Measurements from ENCODE around the gene AMPD1. TPM values are rescaled to one million over a fixed set of nuclear protein-coding genes. Genes with fewer than 3 reads are reported as not detected.
A peak's percentile ranks its signal among the peaks of the same experiment; 100 is the strongest.

The AMPD1 gene
- polyA plus RNA-seq, 1 of the 3 experiments (the other 2 are of a cell fraction) = not detected

GRCh38 chr1:114671011-114671938 is 24.1 kb downstream of the AMPD1 start (continued):
- TF ChIP-seq IRF3 (IDR thresholded peaks at IDR 0.05; ENCODE audit: low read depth, low read length) = no peak
- TF ChIP-seq RAD21 (IDR thresholded peaks at IDR 0.05; ENCODE audit: low read length) = peak; percentile 51
- no peak for TF ChIP-seq TCF12 (IDR thresholded peaks at IDR 0.05)
- TF ChIP-seq EP300 (IDR thresholded peaks at IDR 0.05; ENCODE audit: borderline replicate concordance in 1 of 2, low read depth in 1 of 2, low read length in 1 of 2) = no peak
- TF ChIP-seq POLR2AphosphoS5 (IDR thresholded peaks at IDR 0.05; ENCODE audit: low read depth, low read length) = no peak
- no peak for TF ChIP-seq USF2 (IDR thresholded peaks at IDR 0.05; ENCODE audit: borderline replicate concordance, low read depth, low read length)
- TF ChIP-seq YY1 (IDR thresholded peaks at IDR 0.05; ENCODE audit: low read depth) = no peak
- no peak for TF ChIP-seq MXI1 (IDR thresholded peaks at IDR 0.05; ENCODE audit: low read depth, low read length)
- TF ChIP-seq MAX (IDR thresholded peaks at IDR 0.05; ENCODE audit: low read depth) = no peak
- no peak for TF ChIP-seq SIN3A (IDR thresholded peaks at IDR 0.05; ENCODE audit: borderline replicate concordance, low read depth, low read length)
- no peak for TF ChIP-seq JUND (IDR thresholded peaks at IDR 0.05)
- no peak for TF ChIP-seq CHD2 (IDR thresholded peaks at IDR 0.05; ENCODE audit: low read length, partially characterized antibody)
- TF ChIP-seq TAF1 (IDR thresholded peaks at IDR 0.05; ENCODE audit: borderline replicate concordance, low read depth, low read length) = no peak
- TF ChIP-seq NFIC (IDR thresholded peaks at IDR 0.05; ENCODE audit: borderline replicate concordance) = no peak

DNA sequence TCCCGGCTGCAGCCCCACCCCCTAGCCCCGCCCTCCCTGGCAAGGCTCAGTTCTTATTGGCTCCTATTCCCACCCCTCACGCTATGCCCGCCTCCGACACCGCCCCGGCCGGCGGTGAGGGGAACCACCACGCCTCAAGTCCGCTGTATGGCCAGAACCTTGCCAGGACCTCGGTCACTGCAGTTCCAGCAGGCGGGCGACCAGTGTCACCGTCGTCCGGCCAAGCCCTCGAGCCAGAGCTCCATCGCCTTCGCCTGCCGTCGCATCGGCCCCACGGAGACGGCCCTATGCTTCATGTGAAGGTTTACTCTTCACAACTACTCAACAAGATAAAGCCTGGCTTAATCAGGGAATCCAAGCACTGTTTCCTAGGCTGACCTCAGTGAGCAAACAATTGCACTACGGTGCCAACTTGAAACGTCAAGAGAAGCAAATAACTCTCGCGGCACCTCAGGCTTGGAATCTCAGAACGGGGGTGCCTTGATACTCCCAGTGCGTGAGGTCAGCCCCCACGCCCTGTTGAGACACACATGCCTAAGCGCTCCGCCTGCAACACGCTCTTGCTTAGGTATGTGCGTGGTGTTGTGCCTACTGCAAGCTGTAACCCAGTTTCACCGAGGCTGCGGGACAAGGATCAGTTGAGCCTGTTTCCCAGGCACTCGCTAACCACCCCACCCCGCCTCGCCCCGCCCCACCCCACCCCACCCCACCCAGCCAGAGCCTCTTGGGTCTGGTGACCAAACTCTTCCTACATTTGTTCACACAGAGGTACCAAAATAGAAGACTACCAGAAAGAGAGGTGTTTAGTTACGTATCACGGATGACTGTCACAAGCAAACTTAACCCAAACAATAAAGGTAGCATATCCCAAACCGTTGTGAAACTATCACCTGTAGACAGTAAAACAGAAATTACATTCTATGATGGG is 25.0 kb downstream of the AMPD1 start:
- Histone ChIP-seq H3K4me1 (ENCODE audit: control insufficient read depth in 1 of 2, insufficient read depth in 2 of 2, low read depth in 1 of 2, low read length in 1 of 2) (peaks cover 0 to 9% of the 10 kb centered on the region in 2 experiments; a peak in 1 of 4 replicates), H2AFZ (ENCODE audit: low read depth) (peak overlapping the region; percentile 92; the same call in 1 of the 2 replicates), H4K20me1 (ENCODE audit: insufficient read depth) (no peaks in the 10 kb centered on the region), H3K4me2 (peak overlapping the region; percentile 85), H3K36me3 (replicated peaks in 1 of 2; ENCODE audit: control insufficient read depth in 1 of 2, insufficient read depth in 2 of 2, low read length in 1 of 2) (no peaks in the 10 kb centered on the region), H3K9me3 (no peaks in the 10 kb centered on the region), H3K4me3 (ENCODE audit: low read depth in 2 of 2, low read length in 1 of 2) (peak overlapping the region; percentile 58 to 80), H3K79me2 (ENCODE audit: insufficient read depth) (no peaks in the 10 kb centered on the region), H3F3A (replicated peaks; ENCODE audit: insufficient read depth) (no peaks in the 10 kb centered on the region), H3K27me3 (ENCODE audit: insufficient read depth) (peaks cover 8% of the 10 kb centered on the region; the same call in 1 of the 2 replicates), H3K9ac (no peak overlapping the region), H3K27ac (ENCODE audit: low read depth in 2 of 2, low read length in 1 of 2) (no peak overlapping the region), H3K9me2 (no peaks in the 10 kb centered on the region)
- WGBS (ENCODE audit: low lambda C conversion rate) = 40% methylated on average over 23 of the region's 45 CpGs
- POLR2A ChIA-PET = no interaction called here
- no peak for TF ChIP-seq EP300 (IDR thresholded peaks at IDR 0.05; ENCODE audit: borderline replicate concordance in 1 of 2, low read depth in 1 of 2, low read length in 1 of 2)
- TF ChIP-seq, protein P1, sequence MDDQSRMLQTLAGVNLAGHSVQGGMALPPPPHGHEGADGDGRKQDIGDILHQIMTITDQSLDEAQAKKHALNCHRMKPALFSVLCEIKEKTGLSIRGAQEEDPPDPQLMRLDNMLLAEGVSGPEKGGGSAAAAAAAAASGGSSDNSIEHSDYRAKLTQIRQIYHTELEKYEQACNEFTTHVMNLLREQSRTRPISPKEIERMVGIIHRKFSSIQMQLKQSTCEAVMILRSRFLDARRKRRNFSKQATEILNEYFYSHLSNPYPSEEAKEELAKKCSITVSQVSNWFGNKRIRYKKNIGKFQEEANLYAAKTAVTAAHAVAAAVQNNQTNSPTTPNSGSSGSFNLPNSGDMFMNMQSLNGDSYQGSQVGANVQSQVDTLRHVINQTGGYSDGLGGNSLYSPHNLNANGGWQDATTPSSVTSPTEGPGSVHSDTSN (IDR thresholded peaks at IDR 0.05) = peak; percentile 90
- peak; percentile 95 for DNase-seq
- CTCF ChIA-PET = interaction anchor here (0.6 to 2.5 kb wide), 10 partner anchors 10 to 693 kb away, joined by 3 to 16 read pairs (median 3); no protein-coding TSS in a partner anchor
